ENCODE data around the gene TMEM45A.
"Not testable (repeated sequence)": the region's sequence is repeated elsewhere in the genome, so short reads cannot be mapped to it uniquely, and the experiment has no call there.

The TMEM45A gene

DNA sequence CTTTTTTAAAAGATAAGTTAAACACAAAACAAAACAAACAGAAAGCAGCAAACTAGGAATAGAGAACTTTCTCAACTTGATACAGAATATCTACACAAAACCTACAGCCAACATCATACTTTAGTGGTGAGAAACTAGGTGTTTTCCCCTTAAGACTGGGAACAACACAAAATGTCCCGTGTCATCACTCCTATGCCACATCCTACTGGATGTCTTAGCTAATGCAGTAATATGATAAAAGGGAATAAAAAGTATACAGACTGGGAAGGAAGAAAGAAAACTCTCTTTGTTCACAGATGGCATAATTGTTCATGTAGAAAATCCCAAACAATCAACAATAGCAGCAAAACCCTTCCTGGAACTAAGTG, 45.9 kb downstream of the TMEM45A start:
- no peaks in the 10 kb centered on the region for H3K36me3 ChIP-seq (ENCODE audit: low read length)
- H3K27ac ChIP-seq (ENCODE audit: low read depth, low read length): no peak overlapping the region
- H3K9me2 ChIP-seq (replicated peaks; ENCODE audit: insufficient read depth, low read length): no peaks in the 10 kb centered on the region
- H2AFZ ChIP-seq (ENCODE audit: low read depth, low read length, severe bottlenecking): no peak overlapping the region
- no peaks in the 10 kb centered on the region for H3K27me3 ChIP-seq (ENCODE audit: low read length)
- no peak overlapping the region for H3K9ac ChIP-seq (ENCODE audit: low read length)
- TF ChIP-seq EZH2phosphoT487 (conservative IDR thresholded peaks at IDR 0.05; ENCODE audit: low read length): no peak
- TF ChIP-seq, protein P1, sequence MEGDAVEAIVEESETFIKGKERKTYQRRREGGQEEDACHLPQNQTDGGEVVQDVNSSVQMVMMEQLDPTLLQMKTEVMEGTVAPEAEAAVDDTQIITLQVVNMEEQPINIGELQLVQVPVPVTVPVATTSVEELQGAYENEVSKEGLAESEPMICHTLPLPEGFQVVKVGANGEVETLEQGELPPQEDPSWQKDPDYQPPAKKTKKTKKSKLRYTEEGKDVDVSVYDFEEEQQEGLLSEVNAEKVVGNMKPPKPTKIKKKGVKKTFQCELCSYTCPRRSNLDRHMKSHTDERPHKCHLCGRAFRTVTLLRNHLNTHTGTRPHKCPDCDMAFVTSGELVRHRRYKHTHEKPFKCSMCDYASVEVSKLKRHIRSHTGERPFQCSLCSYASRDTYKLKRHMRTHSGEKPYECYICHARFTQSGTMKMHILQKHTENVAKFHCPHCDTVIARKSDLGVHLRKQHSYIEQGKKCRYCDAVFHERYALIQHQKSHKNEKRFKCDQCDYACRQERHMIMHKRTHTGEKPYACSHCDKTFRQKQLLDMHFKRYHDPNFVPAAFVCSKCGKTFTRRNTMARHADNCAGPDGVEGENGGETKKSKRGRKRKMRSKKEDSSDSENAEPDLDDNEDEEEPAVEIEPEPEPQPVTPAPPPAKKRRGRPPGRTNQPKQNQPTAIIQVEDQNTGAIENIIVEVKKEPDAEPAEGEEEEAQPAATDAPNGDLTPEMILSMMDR (IDR thresholded peaks at IDR 0.05; ENCODE audit: insufficient read depth, low read length, poor library complexity, severe bottlenecking): no peak
- H4K20me1 ChIP-seq (ENCODE audit: low read depth, low read length): no peaks in the 10 kb centered on the region
- H3K9me3 ChIP-seq (ENCODE audit: insufficient read depth, low read length): no peaks in the 10 kb centered on the region
- H3K79me2 ChIP-seq (ENCODE audit: insufficient read depth, low read length): no peaks in the 10 kb centered on the region
- no peak overlapping the region for H3K4me2 ChIP-seq (ENCODE audit: low read depth, low read length, poor library complexity, severe bottlenecking)
- H3K4me3 ChIP-seq (ENCODE audit: insufficient read depth, low read length, poor library complexity, severe bottlenecking): no peak overlapping the region
- no peaks in the 10 kb centered on the region for H3F3A ChIP-seq (ENCODE audit: insufficient read depth)

DNA sequence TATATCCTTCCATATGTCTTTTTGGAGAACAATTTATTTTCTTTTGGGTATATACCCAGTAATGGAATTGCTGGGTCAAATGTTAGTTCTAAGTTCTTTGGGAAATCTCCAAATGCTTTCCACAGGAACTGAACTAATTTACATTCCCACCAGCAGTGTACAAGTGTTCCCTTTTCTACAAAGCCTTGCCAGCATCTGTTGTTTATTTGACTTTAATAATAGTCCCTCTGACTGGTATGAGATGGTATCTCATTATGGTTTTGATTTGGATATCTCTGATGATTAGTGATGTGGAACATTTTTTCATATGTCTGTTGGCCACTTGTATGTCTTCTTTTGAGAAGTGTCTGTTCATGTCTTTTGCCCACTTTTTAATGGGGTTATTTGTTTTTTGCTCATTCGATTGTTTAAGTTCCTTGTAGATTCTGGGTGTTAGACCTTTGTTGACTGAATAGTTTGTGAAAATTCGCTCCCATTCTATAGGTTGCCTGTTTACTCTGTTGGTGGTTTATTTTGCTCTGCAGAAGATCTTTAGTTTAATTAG, 48.4 kb downstream of the TMEM45A start:
- H4K20me1 ChIP-seq (ENCODE audit: low read depth, low read length): no peaks in the 10 kb centered on the region
- H3K79me2 ChIP-seq (ENCODE audit: insufficient read depth, low read length): no peaks in the 10 kb centered on the region
- no peaks in the 10 kb centered on the region for H3K9me3 ChIP-seq (ENCODE audit: insufficient read depth, low read length)
- no peaks in the 10 kb centered on the region for H3K9me2 ChIP-seq (replicated peaks; ENCODE audit: insufficient read depth, low read length)
- no peak overlapping the region for H2AFZ ChIP-seq (ENCODE audit: low read depth, low read length, severe bottlenecking)
- H3K4me2 ChIP-seq (ENCODE audit: low read depth, low read length, poor library complexity, severe bottlenecking): no peak overlapping the region
- no peak overlapping the region for H3K27ac ChIP-seq (ENCODE audit: low read depth, low read length)
- no peaks in the 10 kb centered on the region for H3F3A ChIP-seq (ENCODE audit: insufficient read depth)
- H3K36me3 ChIP-seq (ENCODE audit: low read length): no peaks in the 10 kb centered on the region
- no peak for TF ChIP-seq EZH2phosphoT487 (conservative IDR thresholded peaks at IDR 0.05; ENCODE audit: low read length)
- TF ChIP-seq, protein P1 (IDR thresholded peaks at IDR 0.05; ENCODE audit: insufficient read depth, low read length, poor library complexity, severe bottlenecking): no peak
- H3K9ac ChIP-seq (ENCODE audit: low read length): no peak overlapping the region
- H3K4me3 ChIP-seq (ENCODE audit: insufficient read depth, low read length, poor library complexity, severe bottlenecking): no peak overlapping the region
- H3K27me3 ChIP-seq (ENCODE audit: low read length): no peaks in the 10 kb centered on the region

DNA sequence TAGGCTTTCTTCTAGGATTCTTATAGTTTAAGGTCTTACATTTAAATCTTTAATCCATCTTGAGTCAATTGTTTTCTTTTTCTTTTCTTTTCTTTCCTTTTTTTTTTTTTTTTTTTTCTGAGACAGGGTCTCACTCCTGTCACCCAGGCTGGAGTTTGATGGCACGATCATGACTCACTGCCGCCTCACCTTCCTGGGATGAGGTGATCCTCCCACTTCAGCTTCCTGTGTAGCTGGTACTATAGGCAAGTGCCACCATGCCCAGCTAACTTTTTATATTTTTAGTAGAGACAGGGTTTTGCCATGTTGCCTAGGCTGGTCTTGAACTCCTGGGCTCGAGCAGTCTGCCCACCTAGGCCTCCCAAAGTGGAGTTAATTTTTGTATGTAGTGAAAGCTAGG, 49.0 kb downstream of the TMEM45A start:
- not testable (repeated sequence) for H3K4me2 ChIP-seq (ENCODE audit: low read depth, low read length, poor library complexity, severe bottlenecking); H3K27ac ChIP-seq (ENCODE audit: low read depth, low read length)

DNA sequence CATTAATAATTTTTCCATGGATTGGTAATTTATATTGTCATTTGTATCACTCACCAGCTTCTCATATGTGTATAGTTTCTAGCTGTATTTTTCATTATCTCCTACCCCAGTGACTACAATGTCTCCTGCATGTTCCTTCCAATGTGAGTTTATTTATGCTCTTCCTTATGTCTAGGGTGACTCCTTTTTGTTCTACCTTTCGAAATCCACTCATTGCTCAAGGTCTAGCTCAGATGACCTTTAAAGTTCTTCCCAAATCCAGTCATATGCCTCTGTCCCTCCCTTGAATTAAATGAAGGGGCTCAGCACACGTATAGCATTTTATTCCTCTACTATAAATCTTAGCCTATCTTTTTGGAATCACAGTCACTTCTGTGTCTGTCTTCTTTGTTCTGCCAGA, 53.0 kb downstream of the TMEM45A start:
- H3K36me3 ChIP-seq (ENCODE audit: low read length): no peaks in the 10 kb centered on the region
- H2AFZ ChIP-seq (ENCODE audit: low read depth, low read length, severe bottlenecking): no peak overlapping the region
- no peak overlapping the region for H3K9ac ChIP-seq (ENCODE audit: low read length)
- no peaks in the 10 kb centered on the region for H3K79me2 ChIP-seq (ENCODE audit: insufficient read depth, low read length)
- no peaks in the 10 kb centered on the region for H3K27me3 ChIP-seq (ENCODE audit: low read length)
- no peak overlapping the region for H3K4me3 ChIP-seq (ENCODE audit: insufficient read depth, low read length, poor library complexity, severe bottlenecking)
- H4K20me1 ChIP-seq (ENCODE audit: low read depth, low read length): no peaks in the 10 kb centered on the region
- no peaks in the 10 kb centered on the region for H3K9me2 ChIP-seq (replicated peaks; ENCODE audit: insufficient read depth, low read length)
- TF ChIP-seq EZH2phosphoT487 (conservative IDR thresholded peaks at IDR 0.05; ENCODE audit: low read length): no peak
- H3K27ac ChIP-seq (ENCODE audit: low read depth, low read length): no peak overlapping the region
- no peak overlapping the region for H3K4me2 ChIP-seq (ENCODE audit: low read depth, low read length, poor library complexity, severe bottlenecking)
- H3F3A ChIP-seq (ENCODE audit: insufficient read depth): no peaks in the 10 kb centered on the region
- H3K9me3 ChIP-seq (ENCODE audit: insufficient read depth, low read length): no peaks in the 10 kb centered on the region

More for the DNA sequence above, 49.0 kb downstream of the TMEM45A start:
- H3K36me3 ChIP-seq (ENCODE audit: low read length); H3K9ac ChIP-seq (ENCODE audit: low read length); H3K4me3 ChIP-seq (ENCODE audit: insufficient read depth, low read length, poor library complexity, severe bottlenecking); H3K27me3 ChIP-seq (ENCODE audit: low read length); H3K9me2 ChIP-seq (replicated peaks; ENCODE audit: insufficient read depth, low read length); H3K9me3 ChIP-seq (ENCODE audit: insufficient read depth, low read length); H2AFZ ChIP-seq (ENCODE audit: low read depth, low read length, severe bottlenecking); H3K79me2 ChIP-seq (ENCODE audit: insufficient read depth, low read length); H3F3A ChIP-seq (ENCODE audit: insufficient read depth); H4K20me1 ChIP-seq (ENCODE audit: low read depth, low read length): not testable (repeated sequence)

Data from SU-DHL-6 (cell line).